Right atrium auricular region (tissue), 2 donors: ENCODE results near the gene TRPM5. TPM values are rescaled to one million over a fixed set of nuclear protein-coding genes. Genes with fewer than 3 reads are reported as not detected.
"Not testable (repeated sequence)": the region's sequence is repeated elsewhere in the genome, so short reads cannot be mapped to it uniquely, and the experiment has no call there.

Experiments
- DNase-seq: peaks from one replicate; pipeline ENCODE4 v3.0.0-alpha.2; 2019; ENCODE audit warnings: low spot score
- H3K27ac ChIP-seq, 2 donors: fragments of 200-600 bp; sonication (generic); 1 replicate in 1 of 2; 2 replicates in 1 of 2; pipeline ENCODE4 v1.5.1; 2016 to 2019
- H3K27me3 ChIP-seq, 2 donors: fragments of 200-600 bp; sonication (generic); one replicate each; pipeline versions ENCODE4 v1.5.1 to v1.6.0; 2017 to 2019
- H3K36me3 ChIP-seq: fragments of 200-600 bp; sonication (generic); one replicate; pipeline ENCODE4 v1.5.1; 2016
- H3K4me1 ChIP-seq, 2 donors: fragments of 200-600 bp; sonication (generic); one replicate each; pipeline versions ENCODE4 v1.5.1 to v1.6.0; 2017 to 2019
- H3K4me3 ChIP-seq, 2 donors: fragments of 200-600 bp; sonication (generic); 1 replicate in 1 of 2; 2 replicates in 1 of 2; pipeline ENCODE4 v1.5.1; 2017 to 2019; ENCODE audit warnings: mild to moderate bottlenecking in 1 of 2, moderate library complexity in 1 of 2
- H3K9me3 ChIP-seq, 2 donors: fragments of 200-600 bp; sonication (generic); one replicate each; pipeline ENCODE4 v1.5.1; 2019
- CTCF ChIP-seq, 2 donors: fragments of 200-600 bp; sonication (generic); IDR thresholded peaks; one replicate each; pipeline ENCODE4 v1.5.1; 2019; ENCODE audit warnings: antibody characterized with exemption in 2 of 2
- total RNA-seq, 2 donors: library from RNA; depleted of rRNA; stranded (reverse); fragments of >200 nt; gene quantifications; one replicate each; pipeline ENCODE4 v1.1.0, GENCODE V29; 2016

TRPM5 gene
- total RNA-seq, 2 donors from 2014 or later = not detected

GRCh38 chr11:2482745-2483144 is 38.4 kb upstream of the TRPM5 start:
- Histone ChIP-seq H3K4me3 (no peak overlapping the region), H3K27ac (no peak overlapping the region), H3K4me1 (peaks cover 0 to 32% of the 10 kb centered on the region in 2 donors), H3K27me3 (no peaks in the 10 kb centered on the region), H3K36me3 (no peaks in the 10 kb centered on the region), H3K9me3 (peaks cover 0 to 5% of the 10 kb centered on the region in 2 donors)
- TF ChIP-seq CTCF (IDR thresholded peaks at IDR 0.05) = no peak
- no peak for DNase-seq

GRCh38 chr11:2482204-2482603 is 37.9 kb upstream of the TRPM5 start:
- Histone ChIP-seq H3K4me3 (no peak overlapping the region), H3K9me3 (no peaks in the 10 kb centered on the region), H3K27me3 (no peaks in the 10 kb centered on the region), H3K27ac (no peak overlapping the region), H3K4me1 (peaks cover 0 to 32% of the 10 kb centered on the region in 2 donors), H3K36me3 (no peaks in the 10 kb centered on the region)
- no peak for TF ChIP-seq CTCF (IDR thresholded peaks at IDR 0.05)
- no peak for DNase-seq

- no peaks in the 10 kb centered on the region for H3K27me3 ChIP-seq
- H3K9me3 ChIP-seq = no peaks in the 10 kb centered on the region
- H3K4me1 ChIP-seq = peaks cover 0 to 32% of the 10 kb centered on the region in 2 donors
- no peaks in the 10 kb centered on the region for H3K36me3 ChIP-seq
- TF ChIP-seq CTCF (IDR thresholded peaks at IDR 0.05) = no peak
- H3K4me3 ChIP-seq = no peak overlapping the region
- no peak overlapping the region for H3K27ac ChIP-seq
- DNase-seq = no peak
These were observed 36.9 kb upstream of the TRPM5 start for GRCh38 chr11:2481253-2481652.

- H3K4me3 ChIP-seq = no peak overlapping the region
- H3K27me3 ChIP-seq = no peaks in the 10 kb centered on the region
- no peak overlapping the region for H3K27ac ChIP-seq
These were observed 36.5 kb upstream of the TRPM5 start for GRCh38 chr11:2480874-2481220.

GRCh38 chr11:2480067-2480873 is 36.0 kb upstream of the TRPM5 start:
- H3K27me3 ChIP-seq, DNase-seq: not testable (repeated sequence)

More at GRCh38 chr11:2480874-2481220, 36.5 kb upstream of the TRPM5 start:
- peaks cover 0 to 32% of the 10 kb centered on the region in 2 donors for H3K4me1 ChIP-seq
- no peaks in the 10 kb centered on the region for H3K36me3 ChIP-seq
- DNase-seq = no peak
- TF ChIP-seq CTCF (IDR thresholded peaks at IDR 0.05) = no peak
- H3K9me3 ChIP-seq = no peaks in the 10 kb centered on the region

GRCh38 chr11:2477936-2478335 is 33.6 kb upstream of the TRPM5 start:
- no peak for DNase-seq
- no peaks in the 10 kb centered on the region for H3K36me3 ChIP-seq
- H3K27me3 ChIP-seq = no peaks in the 10 kb centered on the region
- no peak overlapping the region for H3K4me3 ChIP-seq
- peaks cover 0 to 30% of the 10 kb centered on the region in 2 donors for H3K4me1 ChIP-seq
- peak overlapping the region; percentile 40 to 42 for H3K27ac ChIP-seq
- no peaks in the 10 kb centered on the region for H3K9me3 ChIP-seq
- no peak for TF ChIP-seq CTCF (IDR thresholded peaks at IDR 0.05)

More at GRCh38 chr11:2480067-2480873, 36.0 kb upstream of the TRPM5 start:
- not testable (repeated sequence) for H3K4me3 ChIP-seq, H3K9me3 ChIP-seq, H3K36me3 ChIP-seq, H3K27ac ChIP-seq
- peaks cover 0 to 32% of the 10 kb centered on the region in 2 donors for H3K4me1 ChIP-seq
